Naive B cell (primary cell): Measurements from ENCODE around the gene THPO. TPM values are rescaled to one million over a fixed set of nuclear protein-coding genes. Genes with fewer than 3 reads are reported as not detected.

Experiments used
- ATAC-seq, 2 donors: fragments of 150-1000 bp; cut with Tn5 transposase; 2 replicates each; pipeline ENCODE4 v1.10.0; 2021; ENCODE audit warnings: low read depth in 2 of 2, mild to moderate bottlenecking in 2 of 2, moderate library complexity in 2 of 2
- DNase-seq: peaks from one replicate; pipeline ENCODE4 v3.0.0; 2022
- H3K27ac Mint-ChIP-seq, 6 donors: one replicate each; pipeline ENCODE4 v1.8.0; 2020 to 2022; ENCODE audit warnings: mild to moderate bottlenecking in 6 of 6, mixed read lengths in 6 of 6, moderate library complexity in 5 of 6, inconsistent platforms in 2 of 6
- H3K27me3 Mint-ChIP-seq, 3 donors: one replicate each; pipeline ENCODE4 v1.8.0; 2021 to 2022; ENCODE audit warnings: mixed read lengths in 3 of 3, mild to moderate bottlenecking in 1 of 3
- H3K36me3 Mint-ChIP-seq, 2 donors: one replicate each; pipeline ENCODE4 v1.8.0; 2020 to 2022; ENCODE audit warnings: mixed read lengths in 2 of 2, inconsistent platforms in 1 of 2, mild to moderate bottlenecking in 1 of 2
- H3K4me1 Mint-ChIP-seq, 3 donors: one replicate each; pipeline ENCODE4 v1.8.0; 2020 to 2022; ENCODE audit warnings: mixed read lengths in 3 of 3, inconsistent platforms in 1 of 3, mild to moderate bottlenecking in 1 of 3, moderate library complexity in 1 of 3
- H3K4me3 Mint-ChIP-seq, 8 donors: one replicate each; pipeline ENCODE4 v1.8.0; 2020 to 2022; ENCODE audit warnings: mild to moderate bottlenecking in 8 of 8, mixed read lengths in 8 of 8, moderate library complexity in 8 of 8, inconsistent platforms in 2 of 8
- H3K9me3 Mint-ChIP-seq, 7 donors: one replicate each; pipeline ENCODE4 v1.8.0; 2020 to 2022; ENCODE audit warnings: mixed read lengths in 7 of 7, mild to moderate bottlenecking in 5 of 7, inconsistent platforms in 2 of 7, moderate library complexity in 1 of 7
- polyA plus RNA-seq, 6 donors: library from polyadenylated mRNA; unstranded; fragments of 300-500 nt; fragmentation: Illumina TruSeq; gene quantifications; one replicate each; pipeline ENCODE4 v1.2.3, GENCODE V29; 2021; ENCODE audit warnings: low read depth in 6 of 6

The THPO gene
- polyA plus RNA-seq, 6 donors from 2014 or later, result not detected

DNA sequence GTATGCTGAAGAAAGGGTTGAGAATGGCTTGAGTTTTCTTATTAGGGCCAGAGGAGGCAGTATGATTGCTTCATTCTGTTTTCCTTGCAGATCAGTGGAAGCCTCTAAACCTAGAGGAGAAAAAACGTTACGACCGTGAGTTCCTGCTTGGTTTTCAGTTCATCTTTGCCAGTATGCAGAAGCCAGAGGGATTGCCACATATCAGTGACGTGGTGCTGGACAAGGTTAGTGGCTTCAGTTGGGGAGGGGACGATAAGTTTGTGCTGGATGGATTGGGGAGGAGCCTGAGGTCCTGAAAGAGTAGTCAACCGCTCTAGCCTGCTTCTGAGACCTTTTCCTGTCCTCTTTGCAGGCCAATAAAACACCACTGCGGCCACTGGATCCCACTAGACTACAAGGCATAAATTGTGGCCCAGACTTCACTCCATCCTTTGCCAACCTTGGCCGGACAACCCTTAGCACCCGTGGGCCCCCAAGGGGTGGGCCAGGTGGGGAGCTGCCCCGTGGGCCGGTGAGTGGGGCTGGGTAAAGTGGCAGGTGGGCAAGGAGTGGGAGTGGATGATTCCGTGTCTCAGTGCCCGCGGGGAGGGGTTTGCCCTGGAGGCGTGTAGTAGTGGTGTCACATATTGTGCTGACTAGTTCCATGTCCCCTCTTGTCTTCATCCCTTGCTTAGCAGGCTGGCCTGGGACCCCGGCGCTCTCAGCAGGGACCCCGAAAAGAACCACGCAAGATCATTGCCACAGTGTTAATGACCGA, 55.1 kb downstream of the THPO start:
- H3K9me3 Mint-ChIP-seq, result no peaks in the 10 kb centered on the region
- DNase-seq (no peak), ATAC-seq (no peak)
- peaks cover 27 to 63% of the 10 kb centered on the region in 2 donors for H3K36me3 Mint-ChIP-seq
- H3K4me3 Mint-ChIP-seq, result peak overlapping the region in 1 of 8 donors; percentile 12
- H3K27ac Mint-ChIP-seq, result no peak overlapping the region
- H3K27me3 Mint-ChIP-seq, result no peaks in the 10 kb centered on the region
- peaks cover 4 to 12% (median 7%) of the 10 kb centered on the region in 3 donors for H3K4me1 Mint-ChIP-seq

Other genes starting within 250 kb of the THPO start
- gene EIF2B5, start 242.8 kb downstream of the THPO start, polyA plus RNA-seq, result 10 to 100 TPM; 31.5 to 54.4 (median 37.7) TPM
- 10 to 100 TPM in 4 of 6 donors, 1 to 10 TPM in 2; 4.6 to 17.3 (median 12.1) TPM for gene DVL3, start 222.8 kb downstream of the THPO start, polyA plus RNA-seq
- gene AP2M1, start 203.4 kb downstream of the THPO start, polyA plus RNA-seq, result 100 to 1,000 TPM; 214 to 318 (median 245) TPM
- gene ABCF3, start 192.0 kb downstream of the THPO start, polyA plus RNA-seq, result 10 to 100 TPM; 24.6 to 45.7 (median 30.0) TPM
- gene VWA5B2, start 148.6 kb downstream of the THPO start, polyA plus RNA-seq, result not detected
- gene ALG3, start 129.2 kb downstream of the THPO start, polyA plus RNA-seq, result 10 to 100 TPM; 33.9 to 57.3 (median 39.1) TPM
- gene EEF1AKMT4, start 128.5 kb downstream of the THPO start, polyA plus RNA-seq, result 1 to 10 TPM; 2.1 to 4.3 (median 2.4) TPM
- gene CAMK2N2, start 116.7 kb downstream of the THPO start, polyA plus RNA-seq, result not detected
- gene ECE2, start 102.2 kb downstream of the THPO start, polyA plus RNA-seq, result not detected
- 100 to 1,000 TPM; 144 to 190 (median 160) TPM for gene PSMD2, start 79.0 kb downstream of the THPO start, polyA plus RNA-seq
- 10 to 100 TPM in 5 of 6 donors, 1 to 10 TPM in 1; 6.4 to 30.0 (median 14.1) TPM for gene EIF4G1, start 63.6 kb downstream of the THPO start, polyA plus RNA-seq
- 1 to 10 TPM; 3.6 to 8.5 (median 4.1) TPM for gene FAM131A, start 40.6 kb downstream of the THPO start, polyA plus RNA-seq
- 1 to 10 TPM in 3 of 6 donors, under 1 TPM in 1, not detected in 2; 0.35 to 1.8 (median 1.3) TPM for gene CLCN2, start 16.6 kb downstream of the THPO start, polyA plus RNA-seq
- gene POLR2H, start 16.5 kb downstream of the THPO start, polyA plus RNA-seq, result 10 to 100 TPM; 34.4 to 61.0 (median 49.1) TPM
- not detected for gene CHRD, start 1.8 kb upstream of the THPO start, polyA plus RNA-seq
- not detected for gene EPHB3, start 183.6 kb upstream of the THPO start, polyA plus RNA-seq